ENCODE measurements around the gene PRIM2. TPM values are rescaled to one million over a fixed set of nuclear protein-coding genes. Genes with fewer than 3 reads are reported as not detected.
"Not testable (repeated sequence)": the region's sequence is repeated elsewhere in the genome, so short reads cannot be mapped to it uniquely, and the experiment has no call there.

Gene PRIM2
- total RNA-seq, 1 experiment from 2014 or later = 24.7 TPM

- Mint-ChIP-seq H3K9me3 (ENCODE audit: unreplicated experiment) (no peaks in the 10 kb centered on the region), H3K27me3 (ENCODE audit: insufficient read depth, unreplicated experiment) (no peaks in the 10 kb centered on the region), H3K36me3 (ENCODE audit: insufficient read depth, unreplicated experiment) (no peaks in the 10 kb centered on the region), H3K4me3 (ENCODE audit: unreplicated experiment) (no peak overlapping the region), H3K27ac (ENCODE audit: unreplicated experiment) (no peak overlapping the region), H3K4me1 (ENCODE audit: low read depth, unreplicated experiment) (peaks cover 32% of the 10 kb centered on the region)
- TF ChIP-seq CTCF (IDR thresholded peaks at IDR 0.05; ENCODE audit: insufficient read depth in 1 of 2, low read depth in 1 of 2, low read length in 1 of 2, severe bottlenecking in 1 of 2, unreplicated experiment in 1 of 2) = no peak
- intact Hi-C loops (cut with micrococcal nuclease; ENCODE audit: unreplicated experiment) = loop anchor here (2.0 kb wide), 1 partner anchor 65 kb away; no protein-coding TSS in a partner anchor
- Histone ChIP-seq H3K4me3 (ENCODE audit: low read depth, low read length) (no peak overlapping the region), H3K36me3 (ENCODE audit: control insufficient read depth, insufficient read depth, low read length) (no peaks in the 10 kb centered on the region), H3K9me3 (no peaks in the 10 kb centered on the region), H3K27me3 (replicated peaks; ENCODE audit: control insufficient read depth, insufficient read depth, low read length) (no peaks in the 10 kb centered on the region), H3K4me1 (peaks cover 17% of the 10 kb centered on the region)
- peak; percentile 48 to 55 for DNase-seq
- BruUV-seq (replicated peaks) = no TSS peak
- CTCF ChIA-PET = no interaction called here
- POLR2A ChIA-PET = no interaction called here
Measured at GRCh38 chr6:57435475-57436160, 118.2 kb downstream of the PRIM2 start.

- intact Hi-C loops (cut with micrococcal nuclease; ENCODE audit: unreplicated experiment); CTCF ChIA-PET; H3K27me3 Mint-ChIP-seq (ENCODE audit: insufficient read depth, unreplicated experiment); H3K4me3 ChIP-seq (ENCODE audit: low read depth, low read length); H3K4me3 Mint-ChIP-seq (ENCODE audit: unreplicated experiment); BruUV-seq (replicated peaks); DNase-seq; H3K4me1 ChIP-seq; H3K9me3 ChIP-seq; H3K9me3 Mint-ChIP-seq (ENCODE audit: unreplicated experiment); POLR2A ChIA-PET; H3K36me3 Mint-ChIP-seq (ENCODE audit: insufficient read depth, unreplicated experiment); H3K4me1 Mint-ChIP-seq (ENCODE audit: low read depth, unreplicated experiment); H3K27me3 ChIP-seq (replicated peaks; ENCODE audit: control insufficient read depth, insufficient read depth, low read length); H3K27ac Mint-ChIP-seq (ENCODE audit: unreplicated experiment); H3K36me3 ChIP-seq (ENCODE audit: control insufficient read depth, insufficient read depth, low read length): not testable (repeated sequence)
Measured at GRCh38 chr6:57440735-57441134, 123.3 kb downstream of the PRIM2 start.

GRCh38 chr6:57442133-57442532 is 124.7 kb downstream of the PRIM2 start:
- H3K27ac Mint-ChIP-seq (ENCODE audit: unreplicated experiment); H3K9me3 Mint-ChIP-seq (ENCODE audit: unreplicated experiment); intact Hi-C loops (cut with micrococcal nuclease; ENCODE audit: unreplicated experiment); H3K4me1 ChIP-seq; BruUV-seq (replicated peaks); H3K4me3 Mint-ChIP-seq (ENCODE audit: unreplicated experiment); H3K27me3 ChIP-seq (replicated peaks; ENCODE audit: control insufficient read depth, insufficient read depth, low read length); POLR2A ChIA-PET; H3K27me3 Mint-ChIP-seq (ENCODE audit: insufficient read depth, unreplicated experiment); H3K9me3 ChIP-seq; H3K36me3 ChIP-seq (ENCODE audit: control insufficient read depth, insufficient read depth, low read length); H3K4me3 ChIP-seq (ENCODE audit: low read depth, low read length); CTCF ChIA-PET; H3K36me3 Mint-ChIP-seq (ENCODE audit: insufficient read depth, unreplicated experiment); H3K4me1 Mint-ChIP-seq (ENCODE audit: low read depth, unreplicated experiment); DNase-seq: not testable (repeated sequence)

GRCh38 chr6:57443181-57443580 is 125.8 kb downstream of the PRIM2 start:
- H3K4me3 Mint-ChIP-seq (ENCODE audit: unreplicated experiment); CTCF ChIA-PET; BruUV-seq (replicated peaks); H3K27me3 ChIP-seq (replicated peaks; ENCODE audit: control insufficient read depth, insufficient read depth, low read length); H3K4me3 ChIP-seq (ENCODE audit: low read depth, low read length); H3K9me3 ChIP-seq; H3K9me3 Mint-ChIP-seq (ENCODE audit: unreplicated experiment); H3K4me1 Mint-ChIP-seq (ENCODE audit: low read depth, unreplicated experiment); POLR2A ChIA-PET; H3K36me3 ChIP-seq (ENCODE audit: control insufficient read depth, insufficient read depth, low read length); H3K27me3 Mint-ChIP-seq (ENCODE audit: insufficient read depth, unreplicated experiment); H3K4me1 ChIP-seq; DNase-seq; H3K27ac Mint-ChIP-seq (ENCODE audit: unreplicated experiment); intact Hi-C loops (cut with micrococcal nuclease; ENCODE audit: unreplicated experiment): not testable (repeated sequence)
- peaks cover 13% of the 10 kb centered on the region for H3K36me3 Mint-ChIP-seq (ENCODE audit: insufficient read depth, unreplicated experiment)

GRCh38 chr6:57444787-57445186 is 127.4 kb downstream of the PRIM2 start:
- POLR2A ChIA-PET; H3K27me3 ChIP-seq (replicated peaks; ENCODE audit: control insufficient read depth, insufficient read depth, low read length); H3K4me3 Mint-ChIP-seq (ENCODE audit: unreplicated experiment); H3K9me3 ChIP-seq; H3K9me3 Mint-ChIP-seq (ENCODE audit: unreplicated experiment); H3K4me1 Mint-ChIP-seq (ENCODE audit: low read depth, unreplicated experiment); H3K4me1 ChIP-seq; intact Hi-C loops (cut with micrococcal nuclease; ENCODE audit: unreplicated experiment); DNase-seq; BruUV-seq (replicated peaks); H3K27me3 Mint-ChIP-seq (ENCODE audit: insufficient read depth, unreplicated experiment); H3K36me3 ChIP-seq (ENCODE audit: control insufficient read depth, insufficient read depth, low read length); CTCF ChIA-PET; H3K27ac Mint-ChIP-seq (ENCODE audit: unreplicated experiment); H3K4me3 ChIP-seq (ENCODE audit: low read depth, low read length): not testable (repeated sequence)
- H3K36me3 Mint-ChIP-seq (ENCODE audit: insufficient read depth, unreplicated experiment) = peaks cover 13% of the 10 kb centered on the region

- H3K27me3 Mint-ChIP-seq (ENCODE audit: insufficient read depth, unreplicated experiment); H3K4me1 Mint-ChIP-seq (ENCODE audit: low read depth, unreplicated experiment); CTCF ChIA-PET; H3K27me3 ChIP-seq (replicated peaks; ENCODE audit: control insufficient read depth, insufficient read depth, low read length); H3K9me3 ChIP-seq; BruUV-seq (replicated peaks); intact Hi-C loops (cut with micrococcal nuclease; ENCODE audit: unreplicated experiment); H3K4me1 ChIP-seq; H3K9me3 Mint-ChIP-seq (ENCODE audit: unreplicated experiment); H3K4me3 ChIP-seq (ENCODE audit: low read depth, low read length); POLR2A ChIA-PET; H3K36me3 ChIP-seq (ENCODE audit: control insufficient read depth, insufficient read depth, low read length); DNase-seq; H3K27ac Mint-ChIP-seq (ENCODE audit: unreplicated experiment); H3K4me3 Mint-ChIP-seq (ENCODE audit: unreplicated experiment): not testable (repeated sequence)
- H3K36me3 Mint-ChIP-seq (ENCODE audit: insufficient read depth, unreplicated experiment) = peaks cover 13% of the 10 kb centered on the region
Measured at GRCh38 chr6:57445379-57445778, 127.9 kb downstream of the PRIM2 start.

Measured in Caco-2 (cell line).